T47D (cell line): ENCODE results near the gene COA1.
A peak's percentile ranks its signal among the peaks of the same experiment; 100 is the strongest.
"Not testable (repeated sequence)": the region's sequence is repeated elsewhere in the genome, so short reads cannot be mapped to it uniquely, and the experiment has no call there.

ENCODE experiments used
- DNase-seq, 2 experiments: peaks; one replicate each; pipeline versions ENCODE4 v3.0.0 to v3.0.0-alpha.2; 2011 to 2012; ENCODE audit warnings: low read depth in 1 of 2, low spot score in 1 of 2
- JUND ChIP-seq: IDR thresholded peaks from 2 replicates; pipeline ENCODE4 v1.6.1; 2012; ENCODE audit warnings: low read depth
- in situ Hi-C: cut with HindIII; loops from 2 replicates; pipeline ENCODE4 v1.10.0; 2016; ENCODE audit warnings: low sequenced_read_pairs, low pct_unique_long_range_greater_than_20kb

COA1 gene

DNA sequence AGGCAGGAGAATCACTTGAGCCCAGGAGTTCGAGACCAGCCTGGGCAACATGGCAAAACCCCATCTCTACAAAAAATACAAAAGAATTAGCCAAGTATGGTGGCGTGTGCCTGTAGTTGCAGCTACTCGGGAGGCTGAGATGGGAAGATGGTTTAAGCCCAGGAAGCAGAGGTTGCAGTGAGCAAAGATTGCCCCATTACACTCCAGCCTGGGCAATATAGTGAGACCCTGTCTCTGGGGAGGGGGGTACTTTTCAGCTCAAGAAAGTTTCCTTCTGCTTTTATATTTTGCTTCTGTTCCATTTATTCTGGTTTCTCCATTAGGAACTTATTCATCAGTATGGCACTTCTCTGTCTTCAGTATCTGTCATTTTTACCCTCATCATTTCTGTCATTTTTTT is 48.6 kb downstream of the COA1 start:
- TF ChIP-seq JUND: no peak
- DNase-seq: no peak
- in situ Hi-C loops: no loop called here

DNA sequence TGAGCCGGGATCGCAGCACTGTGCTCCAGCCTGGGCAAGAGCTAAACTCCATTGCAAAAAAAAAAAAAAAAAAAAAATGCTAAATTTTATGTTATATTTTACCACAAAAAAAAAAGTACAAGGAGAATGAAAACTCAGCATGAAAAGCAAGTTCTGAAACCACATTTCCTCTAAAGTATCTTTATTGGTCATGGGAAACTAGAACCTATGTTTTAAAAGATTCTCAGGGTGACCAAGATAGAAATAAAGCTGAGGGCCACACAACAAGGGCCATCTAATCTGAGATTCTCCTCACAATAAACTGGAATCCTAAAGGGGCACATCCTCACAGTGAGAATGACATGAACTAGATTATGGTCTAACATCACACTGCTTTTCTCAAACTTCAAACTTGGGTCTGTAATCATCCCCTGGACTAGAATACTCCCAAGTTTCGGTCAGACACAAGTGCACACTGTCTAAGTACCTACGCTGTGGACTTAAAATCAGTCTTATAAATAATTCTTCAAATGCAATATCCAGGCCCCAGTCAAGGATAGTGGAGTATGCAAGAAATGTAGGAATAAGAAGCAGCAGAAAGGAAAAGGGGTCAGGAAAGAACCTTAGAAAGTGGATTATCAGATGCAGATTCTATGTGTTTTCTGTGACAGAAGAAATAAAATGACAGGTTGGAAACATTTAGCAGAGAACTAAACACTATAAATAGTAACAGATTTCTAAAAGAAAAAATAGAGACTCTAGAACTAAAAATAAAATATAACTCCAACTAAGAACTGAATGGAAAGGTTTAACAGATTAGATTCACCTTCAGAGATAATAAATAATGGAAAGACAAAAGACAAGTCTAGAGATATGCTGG is 49.9 kb downstream of the COA1 start:
- in situ Hi-C loops: no loop called here
- DNase-seq: no peak
- no peak for TF ChIP-seq JUND

- in situ Hi-C loops: no loop called here
- no peak for TF ChIP-seq JUND
- DNase-seq: no peak
Measured at GRCh38 chr7:43678315-43678714, 51.0 kb downstream of the COA1 start.

- TF ChIP-seq JUND: no peak
- in situ Hi-C loops: no loop called here
- DNase-seq: no peak
Measured at GRCh38 chr7:43677864-43678263, 51.5 kb downstream of the COA1 start.

- peak in 1 of 2 experiments; percentile 55 for DNase-seq
- no peak for TF ChIP-seq JUND
- in situ Hi-C loops: no loop called here
Measured at GRCh38 chr7:43674559-43675436, 54.5 kb downstream of the COA1 start.

DNA sequence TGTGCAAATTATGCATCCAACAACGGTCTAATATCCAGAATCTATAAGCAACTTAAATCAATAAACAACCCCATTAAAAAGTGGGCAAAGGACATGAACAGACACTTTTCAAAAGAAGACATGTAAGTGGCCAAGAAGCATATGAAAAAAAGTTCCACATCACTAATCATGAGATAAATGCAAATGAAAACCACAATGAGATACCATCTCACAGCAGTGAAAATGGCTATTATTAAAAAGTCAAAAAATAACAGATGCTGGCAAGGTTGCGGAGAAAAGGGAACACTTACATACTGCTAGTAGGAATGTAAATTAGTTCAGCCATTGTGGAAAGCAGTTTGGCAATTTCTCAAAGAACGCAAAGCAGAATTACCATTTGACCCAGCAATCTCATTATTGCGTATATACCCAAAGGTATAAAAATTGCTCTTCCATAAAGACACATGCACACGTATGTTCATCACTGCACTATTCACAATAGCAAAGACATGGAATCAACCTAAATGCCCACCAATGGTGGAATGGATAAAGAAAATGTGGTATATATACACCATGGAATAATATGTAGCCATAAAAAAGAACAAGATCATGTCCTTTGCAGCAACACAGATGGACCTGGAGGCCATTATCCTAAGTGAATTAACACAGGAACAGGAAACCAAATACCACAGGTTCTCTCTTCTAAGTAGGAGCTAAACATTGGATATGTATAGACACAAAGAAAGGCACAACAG is 55.9 kb downstream of the COA1 start:
- DNase-seq, in situ Hi-C loops: not testable (repeated sequence)

DNA sequence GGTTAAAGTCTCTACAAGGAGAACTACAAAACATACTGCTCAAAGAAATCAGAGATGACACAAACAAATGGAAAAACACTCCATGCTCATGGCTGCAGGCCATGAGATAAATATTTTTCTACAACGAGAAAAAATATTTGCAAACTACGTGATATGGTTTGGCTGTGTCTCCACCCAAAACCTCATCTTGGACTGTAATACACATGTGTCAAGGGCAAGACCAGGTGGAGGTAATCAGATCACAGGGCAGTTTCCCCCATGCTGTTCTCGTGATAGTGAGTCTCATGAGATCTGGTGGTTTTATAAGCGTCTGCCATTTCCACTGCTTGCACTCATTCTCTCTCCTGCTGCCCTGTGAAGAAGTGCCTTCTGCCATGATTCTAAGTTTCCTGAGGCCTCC is 57.8 kb downstream of the COA1 start:
- no peak for DNase-seq
- TF ChIP-seq JUND: no peak
- in situ Hi-C loops: no loop called here

- in situ Hi-C loops: no loop called here
- no peak for TF ChIP-seq JUND
Measured at GRCh38 chr7:43669286-43670081, 59.8 kb downstream of the COA1 start.

GRCh38 chr7:43668035-43668434 is 61.3 kb downstream of the COA1 start:
- in situ Hi-C loops: no loop called here
- no peak for DNase-seq
- TF ChIP-seq JUND: no peak

More at GRCh38 chr7:43669286-43670081, 59.8 kb downstream of the COA1 start:
- DNase-seq: no peak

- no peak for TF ChIP-seq JUND
- in situ Hi-C loops: no loop called here
- DNase-seq: no peak
Measured at GRCh38 chr7:43666938-43667337, 62.4 kb downstream of the COA1 start.

DNA sequence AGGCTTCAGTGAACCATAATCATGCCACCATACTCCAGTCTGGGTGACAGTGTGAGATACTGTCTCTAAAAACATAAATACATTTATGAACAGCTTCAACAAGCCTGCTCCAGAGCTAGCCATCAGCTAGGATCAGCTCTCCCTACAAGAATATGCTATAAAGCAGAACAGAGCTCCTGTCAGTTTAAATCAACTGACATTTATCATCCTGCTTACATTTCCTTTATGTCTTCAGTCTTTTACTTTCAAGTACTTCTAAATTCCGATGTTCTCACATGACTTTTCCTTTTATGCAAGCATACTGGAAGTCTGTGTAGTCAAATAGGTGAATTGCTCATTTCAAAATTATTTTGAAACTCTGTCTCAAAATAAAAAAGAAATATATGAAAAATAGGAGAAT is 64.6 kb downstream of the COA1 start:
- TF ChIP-seq JUND: no peak
- in situ Hi-C loops: no loop called here
- DNase-seq: no peak

- TF ChIP-seq JUND: no peak
- in situ Hi-C loops: no loop called here
Measured at GRCh38 chr7:43660141-43660540, 69.2 kb downstream of the COA1 start.

More at GRCh38 chr7:43660141-43660540, 69.2 kb downstream of the COA1 start:
- no peak for DNase-seq
